Osteocyte (in vitro differentiated cells): Measurements from ENCODE around the gene CRYGN. TPM values are rescaled to one million over a fixed set of nuclear protein-coding genes. Genes with fewer than 3 reads are reported as not detected.

ENCODE experiments used
- DNase-seq: peaks from one replicate; pipeline ENCODE4 v3.0.0; 2021; ENCODE audit warnings: mixed read lengths; ENCODE audit not compliant: unreplicated experiment; ENCODE audit errors: extremely low spot score
- H3K27ac Mint-ChIP-seq: one replicate; pipeline ENCODE4 v1.8.0; 2021; ENCODE audit warnings: mild to moderate bottlenecking, mixed read lengths; ENCODE audit not compliant: unreplicated experiment
- H3K27me3 Mint-ChIP-seq: one replicate; pipeline ENCODE4 v1.8.0; 2021; ENCODE audit warnings: mixed read lengths; ENCODE audit not compliant: unreplicated experiment
- H3K36me3 Mint-ChIP-seq: one replicate; pipeline ENCODE4 v1.8.0; 2021; ENCODE audit warnings: mixed read lengths; ENCODE audit not compliant: unreplicated experiment
- H3K4me1 Mint-ChIP-seq: one replicate; pipeline ENCODE4 v1.8.0; 2021; ENCODE audit warnings: mixed read lengths; ENCODE audit not compliant: unreplicated experiment
- H3K4me3 Mint-ChIP-seq: one replicate; pipeline ENCODE4 v1.8.0; 2021; ENCODE audit warnings: mild to moderate bottlenecking, moderate library complexity, mixed read lengths; ENCODE audit not compliant: unreplicated experiment
- H3K9me3 Mint-ChIP-seq: one replicate; pipeline ENCODE4 v1.8.0; 2021; ENCODE audit warnings: mixed read lengths; ENCODE audit not compliant: unreplicated experiment
- total RNA-seq: library from RNA; stranded (reverse); gene quantifications from 2 replicates; pipeline ENCODE4 v1.2.1, GENCODE V29; 2021
- TF ChIP-seq, protein P1 (sequence below): fragments of 200-600 bp; sonication (generic); IDR thresholded peaks from 2 replicates; pipeline ENCODE4 v1.5.0; 2021; ENCODE audit warnings: antibody characterized with exemption, mild to moderate bottlenecking, moderate library complexity

The CRYGN gene
- total RNA-seq, 1 donor from 2014 or later, result not detected

DNA sequence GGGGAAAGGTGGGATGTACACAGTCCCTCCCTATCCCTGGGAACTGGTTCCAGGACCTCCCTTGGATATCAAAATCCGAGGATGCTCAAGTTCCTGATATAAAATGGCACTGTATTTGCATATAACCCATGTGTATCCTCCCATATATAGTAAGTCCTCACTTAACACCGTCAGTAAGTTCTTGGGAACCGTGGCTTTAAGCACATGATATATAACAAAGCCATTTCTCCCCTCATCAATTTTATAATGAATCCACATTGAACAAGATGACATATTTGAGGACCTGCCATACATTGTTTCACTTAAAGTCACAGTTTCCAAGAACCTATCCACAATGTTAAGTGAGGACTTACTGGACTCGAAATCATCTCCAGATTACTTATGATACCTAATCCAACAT lies 5.4 kb downstream of the CRYGN start:
- H3K36me3 Mint-ChIP-seq, result no peaks in the 10 kb centered on the region
- H3K4me1 Mint-ChIP-seq, result peaks cover 17% of the 10 kb centered on the region

DNA sequence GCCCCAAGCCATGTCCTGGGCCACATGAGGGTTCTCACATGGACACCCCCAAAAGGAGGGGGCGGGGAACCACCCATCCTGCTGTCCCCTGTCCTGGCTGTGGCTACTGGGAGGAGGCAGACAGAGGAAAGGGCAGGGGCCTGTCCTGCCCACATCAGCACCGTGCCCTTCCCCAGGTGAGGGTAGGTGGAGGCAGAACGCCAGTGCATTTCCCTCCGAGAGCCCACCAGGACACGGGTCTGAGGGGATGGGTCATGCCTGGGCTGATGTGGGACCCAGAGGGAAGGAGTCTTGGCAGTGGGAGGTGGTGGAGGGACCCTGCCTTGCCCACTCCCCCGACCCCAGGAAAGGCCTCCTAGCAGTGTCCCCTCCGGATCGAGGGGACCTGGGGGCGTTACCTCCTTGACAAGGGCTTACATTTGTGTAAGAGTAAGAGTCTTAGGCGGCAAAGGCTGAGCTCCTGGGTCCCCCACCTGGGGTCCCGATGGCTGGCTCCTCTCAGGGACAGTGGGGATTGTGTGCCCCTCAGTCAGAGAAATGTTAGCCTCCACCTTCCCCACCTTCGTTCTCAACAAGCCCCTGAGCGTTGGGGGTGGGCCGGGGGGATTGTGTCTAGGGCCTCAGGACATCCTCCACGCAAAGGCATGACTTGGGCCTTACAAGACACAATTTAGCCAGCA lies 6.1 kb downstream of the CRYGN start:
- no peaks in the 10 kb centered on the region for H3K27me3 Mint-ChIP-seq
- TF ChIP-seq, protein P1, sequence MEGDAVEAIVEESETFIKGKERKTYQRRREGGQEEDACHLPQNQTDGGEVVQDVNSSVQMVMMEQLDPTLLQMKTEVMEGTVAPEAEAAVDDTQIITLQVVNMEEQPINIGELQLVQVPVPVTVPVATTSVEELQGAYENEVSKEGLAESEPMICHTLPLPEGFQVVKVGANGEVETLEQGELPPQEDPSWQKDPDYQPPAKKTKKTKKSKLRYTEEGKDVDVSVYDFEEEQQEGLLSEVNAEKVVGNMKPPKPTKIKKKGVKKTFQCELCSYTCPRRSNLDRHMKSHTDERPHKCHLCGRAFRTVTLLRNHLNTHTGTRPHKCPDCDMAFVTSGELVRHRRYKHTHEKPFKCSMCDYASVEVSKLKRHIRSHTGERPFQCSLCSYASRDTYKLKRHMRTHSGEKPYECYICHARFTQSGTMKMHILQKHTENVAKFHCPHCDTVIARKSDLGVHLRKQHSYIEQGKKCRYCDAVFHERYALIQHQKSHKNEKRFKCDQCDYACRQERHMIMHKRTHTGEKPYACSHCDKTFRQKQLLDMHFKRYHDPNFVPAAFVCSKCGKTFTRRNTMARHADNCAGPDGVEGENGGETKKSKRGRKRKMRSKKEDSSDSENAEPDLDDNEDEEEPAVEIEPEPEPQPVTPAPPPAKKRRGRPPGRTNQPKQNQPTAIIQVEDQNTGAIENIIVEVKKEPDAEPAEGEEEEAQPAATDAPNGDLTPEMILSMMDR, result no peak
- no peaks in the 10 kb centered on the region for H3K9me3 Mint-ChIP-seq
- no peaks in the 10 kb centered on the region for H3K36me3 Mint-ChIP-seq
- DNase-seq, result no peak
- H3K4me3 Mint-ChIP-seq, result no peak overlapping the region
- H3K27ac Mint-ChIP-seq, result no peak overlapping the region
- peaks cover 24% of the 10 kb centered on the region for H3K4me1 Mint-ChIP-seq

More for the DNA sequence above, 5.4 kb downstream of the CRYGN start:
- Mint-ChIP-seq H3K27ac (no peak overlapping the region), H3K27me3 (no peaks in the 10 kb centered on the region), H3K4me3 (no peak overlapping the region), H3K9me3 (no peaks in the 10 kb centered on the region)
- TF ChIP-seq, protein P1, result no peak
- DNase-seq, result no peak

DNA sequence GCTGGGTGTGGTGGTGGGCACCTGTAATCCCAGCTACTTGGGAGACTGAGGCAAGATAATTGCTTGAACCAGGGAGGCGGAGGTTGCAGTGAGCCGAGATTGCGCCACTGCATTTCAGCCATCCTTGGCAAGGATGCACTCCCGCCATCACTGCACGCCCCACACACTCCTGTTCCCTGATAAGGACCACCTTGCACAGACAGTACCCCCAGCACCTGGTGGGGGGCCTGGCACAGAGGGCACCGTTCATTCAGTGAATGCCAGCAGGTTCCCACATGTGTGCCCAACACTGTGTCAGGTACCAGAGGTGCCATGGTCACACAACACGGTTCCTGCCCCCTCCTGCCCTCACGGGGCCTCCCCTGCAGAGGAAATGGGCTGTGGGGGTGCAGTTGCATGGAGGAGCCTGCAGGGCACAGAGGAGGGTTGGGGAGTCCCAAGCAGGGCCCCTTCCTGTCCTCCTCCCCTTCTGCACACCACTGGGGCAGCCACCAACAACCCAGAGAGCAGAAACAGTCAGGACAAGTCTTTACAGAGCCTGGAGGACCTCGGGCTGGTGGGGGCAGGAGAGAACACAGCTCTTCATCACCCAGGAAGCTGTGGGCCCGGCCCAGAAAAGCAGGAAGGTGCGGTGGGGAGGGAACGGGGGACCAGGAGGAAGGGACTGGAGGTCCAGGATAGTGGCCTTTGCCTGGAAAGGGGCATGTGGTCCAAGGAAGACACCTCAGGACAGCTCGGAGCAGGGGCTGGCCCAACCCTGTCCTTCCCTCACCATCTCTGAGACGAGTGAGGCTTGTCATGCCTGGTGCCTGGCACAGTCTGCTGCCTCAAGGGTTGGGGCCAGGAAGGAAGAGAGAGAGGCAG lies 7.1 kb downstream of the CRYGN start:
- H3K27ac Mint-ChIP-seq, result no peak overlapping the region
- H3K9me3 Mint-ChIP-seq, result no peaks in the 10 kb centered on the region
- no peaks in the 10 kb centered on the region for H3K27me3 Mint-ChIP-seq
- no peak overlapping the region for H3K4me3 Mint-ChIP-seq
- H3K4me1 Mint-ChIP-seq, result peaks cover 33% of the 10 kb centered on the region
- no peaks in the 10 kb centered on the region for H3K36me3 Mint-ChIP-seq
- no peak for DNase-seq
- TF ChIP-seq, protein P1, result no peak

DNA sequence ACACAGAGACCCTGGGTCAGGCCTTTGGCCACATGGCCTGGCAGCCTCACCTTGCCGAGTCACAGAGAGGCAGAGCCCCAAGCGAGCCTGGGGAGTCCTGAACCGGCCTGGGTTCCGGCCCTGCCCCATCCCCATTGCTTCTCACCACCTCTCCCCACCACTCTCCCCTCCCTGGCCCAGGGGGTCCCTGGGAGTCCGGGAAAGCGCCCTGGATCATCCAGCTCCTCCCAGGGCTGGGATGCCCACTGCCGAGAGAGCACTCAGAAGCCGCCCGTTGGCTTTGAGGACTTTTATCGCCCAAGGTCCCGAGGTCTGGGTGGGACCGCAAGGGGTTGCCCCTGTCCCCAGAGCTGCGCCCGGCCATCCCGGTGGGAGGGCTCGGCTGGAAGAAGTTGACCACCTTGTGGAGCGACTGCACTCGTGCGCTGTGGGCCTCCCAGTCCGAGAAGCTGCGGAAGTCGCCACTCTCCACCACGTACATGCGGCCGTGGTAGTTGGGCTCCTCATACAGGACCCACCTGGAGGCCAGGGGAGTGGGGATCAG lies 8.1 kb downstream of the CRYGN start:
- TF ChIP-seq, protein P1, result no peak
- H3K36me3 Mint-ChIP-seq, result no peaks in the 10 kb centered on the region
- H3K9me3 Mint-ChIP-seq, result no peaks in the 10 kb centered on the region
- no peak for DNase-seq
- peaks cover 33% of the 10 kb centered on the region for H3K4me1 Mint-ChIP-seq
- H3K27ac Mint-ChIP-seq, result no peak overlapping the region
- H3K4me3 Mint-ChIP-seq, result no peak overlapping the region
- H3K27me3 Mint-ChIP-seq, result no peaks in the 10 kb centered on the region

DNA sequence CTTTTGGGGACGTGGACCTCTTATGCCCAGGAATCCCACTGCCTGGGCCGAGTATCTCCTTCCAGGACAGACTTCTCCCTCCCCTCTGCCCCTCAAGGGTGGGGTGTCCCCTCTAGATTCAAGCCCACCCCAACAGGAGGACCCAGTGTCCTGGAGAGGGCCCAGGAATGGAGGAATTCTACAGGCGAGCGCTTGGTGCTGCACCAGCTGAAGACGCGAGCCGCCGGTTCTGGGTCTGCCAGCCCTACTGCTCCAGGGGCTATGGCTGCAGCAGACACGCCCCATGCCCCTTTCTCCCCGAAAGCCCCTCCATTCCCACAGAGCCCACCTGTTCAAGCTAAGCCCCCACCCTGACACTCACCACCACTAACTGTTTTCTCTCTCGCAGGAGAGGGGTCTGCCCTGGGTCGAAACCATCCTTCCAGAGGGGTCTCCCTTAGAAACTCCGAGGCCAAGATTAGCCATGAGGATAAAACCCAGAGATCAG lies 8.6 kb downstream of the CRYGN start:
- TF ChIP-seq, protein P1, result no peak
- no peak for DNase-seq
- H3K27me3 Mint-ChIP-seq, result no peaks in the 10 kb centered on the region
- H3K36me3 Mint-ChIP-seq, result no peaks in the 10 kb centered on the region
- no peak overlapping the region for H3K27ac Mint-ChIP-seq
- H3K9me3 Mint-ChIP-seq, result no peaks in the 10 kb centered on the region
- no peak overlapping the region for H3K4me3 Mint-ChIP-seq
- peaks cover 33% of the 10 kb centered on the region for H3K4me1 Mint-ChIP-seq
